SK-N-SH (cell line): ENCODE results near the gene KNTC1. TPM values are rescaled to one million over a fixed set of nuclear protein-coding genes. Genes with fewer than 3 reads are reported as not detected.

ENCODE experiments used
- EP300 ChIP-seq, 2 experiments: IDR thresholded peaks; 2 replicates each; pipeline versions ENCODE4 v1.4.0 to v1.6.1; 2012; ENCODE audit warnings: borderline replicate concordance in 1 of 2, low read depth in 1 of 2, low read length in 1 of 2
- FOSL2 ChIP-seq: IDR thresholded peaks from 2 replicates; pipeline ENCODE4 v1.4.0; 2012; ENCODE audit warnings: low read depth, mild to moderate bottlenecking, moderate library complexity, borderline replicate concordance
- GATA2 ChIP-seq: sonication (generic); formaldehyde crosslinking; IDR thresholded peaks from 2 replicates; pipeline ENCODE4 v1.5.0; 2020; ENCODE audit warnings: mild to moderate bottlenecking, missing genetic modification reagents
- IRF3 ChIP-seq: fragments of 150-350 bp; IDR thresholded peaks from 2 replicates; pipeline ENCODE4 v1.6.1; 2016; ENCODE audit warnings: mild to moderate bottlenecking, low read depth, low read length
- JUND ChIP-seq: IDR thresholded peaks from 2 replicates; pipeline ENCODE4 v1.4.0; 2012
- MEF2A ChIP-seq: IDR thresholded peaks from 2 replicates; pipeline ENCODE4 v1.4.0; 2012; ENCODE audit warnings: low read depth, borderline replicate concordance
- MXI1 ChIP-seq: IDR thresholded peaks from 2 replicates; pipeline ENCODE4 v1.6.1; 2012; ENCODE audit warnings: mild to moderate bottlenecking, low read depth, low read length, improper control_type of control experiment
- NRF1 ChIP-seq: IDR thresholded peaks from 2 replicates; pipeline ENCODE4 v1.6.1; 2012; ENCODE audit warnings: low read depth, mild to moderate bottlenecking, low read length
- PBX3 ChIP-seq: IDR thresholded peaks from 2 replicates; pipeline ENCODE4; 2012
- RAD21 ChIP-seq: IDR thresholded peaks from 2 replicates; pipeline ENCODE4 v1.6.1; 2012; ENCODE audit warnings: mild to moderate bottlenecking, low read length
- REST ChIP-seq: IDR thresholded peaks from 2 replicates; pipeline ENCODE4 v1.6.1; 2012; ENCODE audit warnings: mild to moderate bottlenecking, low read depth, low read length, moderate library complexity
- SMC3 ChIP-seq: IDR thresholded peaks from 2 replicates; pipeline ENCODE4 v1.6.1; 2012; ENCODE audit warnings: low read depth, low read length, improper control_type of control experiment
- TAF1 ChIP-seq: IDR thresholded peaks from 2 replicates; pipeline ENCODE4 v1.6.1; 2012; ENCODE audit warnings: low read depth, mild to moderate bottlenecking, low read length, moderate library complexity, borderline replicate concordance
- TCF12 ChIP-seq: IDR thresholded peaks from 2 replicates; pipeline ENCODE4 v1.4.0; 2012
- TEAD4 ChIP-seq: IDR thresholded peaks from 2 replicates; pipeline ENCODE4 v1.4.0; 2012; ENCODE audit warnings: mild to moderate bottlenecking, borderline replicate concordance; ENCODE audit not compliant: insufficient read depth
- USF1 ChIP-seq: IDR thresholded peaks from 2 replicates; pipeline ENCODE4 v1.4.0; 2012; ENCODE audit warnings: low read depth, borderline replicate concordance
- USF2 ChIP-seq: fragments of 150-350 bp; IDR thresholded peaks from 2 replicates; pipeline ENCODE4 v1.6.1; 2017; ENCODE audit warnings: antibody characterized with exemption, low read length, low read depth, borderline replicate concordance
- YY1 ChIP-seq: IDR thresholded peaks from 2 replicates; pipeline ENCODE4 v1.4.0; 2012; ENCODE audit warnings: low read depth, mild to moderate bottlenecking
- polyA plus RNA-seq, 3 experiments: library from polyadenylated mRNA; depleted of rRNA; stranded (reverse); fragments of >200 nt; gene quantifications; 2 replicates each; pipeline ENCODE4 v1.2.3, GENCODE V29; 2012

The KNTC1 gene
- polyA plus RNA-seq, 1 of the 3 experiments (the other 2 are of a cell fraction): 13.2 TPM

GRCh38 chr12:122500685-122501488 is 26.2 kb upstream of the KNTC1 start, which contains the start of gene ZCCHC8 (continued):
- TF ChIP-seq JUND: no peak
- TF ChIP-seq NRF1: no peak
- peak; percentile 49 for TF ChIP-seq GATA2 (CRISPR knock-in tag)
- TF ChIP-seq EP300 (IDR thresholded peaks at IDR 0.05; ENCODE audit: borderline replicate concordance in 1 of 2, low read depth in 1 of 2, low read length in 1 of 2): 0 out of 4 replicates have a peak, but pooled peaks of 1 of the 2 experiments have one; percentile 18
- TF ChIP-seq FOSL2: no peak
- TF ChIP-seq YY1: peak; percentile 86
- TF ChIP-seq SMC3: no peak
- no peak for TF ChIP-seq TEAD4
- TF ChIP-seq RAD21: no peak
- no peak for TF ChIP-seq MEF2A
- no peak; the same call in 1 of the 2 replicates for TF ChIP-seq TCF12
- TF ChIP-seq TAF1: peak; percentile 92
- peak; percentile 74; the same call in 1 of the 2 replicates for TF ChIP-seq MXI1
- TF ChIP-seq IRF3: no peak
- no peak for TF ChIP-seq USF2
- TF ChIP-seq USF1: peak; percentile 29; the same call in 1 of the 2 replicates
- no peak for TF ChIP-seq PBX3
- TF ChIP-seq REST: 0 out of 2 replicates have a peak, but pooled peaks have one; percentile 36
- TF ChIP-seq, all 33 proteins: peak for 14
